Smooth muscle cell (in vitro differentiated cells): ENCODE data around the gene VWA5A. TPM values are rescaled to one million over a fixed set of nuclear protein-coding genes. Genes with fewer than 3 reads are reported as not detected.
"Not testable (repeated sequence)": the region's sequence is repeated elsewhere in the genome, so short reads cannot be mapped to it uniquely, and the experiment has no call there.

Experiments used
- DNase-seq: peaks from one replicate; lab custom pipeline; 2025; ENCODE audit not compliant: unreplicated experiment; lab: John Stamatoyannopoulos, UW
- H2AFZ ChIP-seq: fragments of 200-600 bp; sonication (generic); 2 replicates; pipeline ENCODE4 v1.6.0; 2016; ENCODE audit warnings: antibody characterized with exemption, low read depth, mild to moderate bottlenecking
- H3F3A ChIP-seq: fragments of 200-600 bp; sonication (generic); 2 replicates; pipeline ENCODE4 v1.6.0; 2017; ENCODE audit warnings: antibody characterized with exemption, low read depth
- H3K27ac ChIP-seq: fragments of 200-600 bp; sonication (generic); 2 replicates; pipeline ENCODE4 v1.5.1; 2016; ENCODE audit warnings: low read depth, mild to moderate bottlenecking
- H3K27me3 ChIP-seq: fragments of 200-600 bp; sonication (generic); 2 replicates; pipeline ENCODE4 v1.6.1; 2016; ENCODE audit warnings: low read depth, mild to moderate bottlenecking
- H3K36me3 ChIP-seq: fragments of 200-600 bp; sonication (generic); 2 replicates; pipeline ENCODE4 v1.5.1; 2016; ENCODE audit warnings: low read depth
- H3K4me1 ChIP-seq: fragments of 200-600 bp; sonication (generic); 2 replicates; pipeline ENCODE4 v1.5.1; 2016; ENCODE audit warnings: low read depth
- H3K4me2 ChIP-seq: fragments of 200-600 bp; sonication (generic); 2 replicates; pipeline ENCODE4 v1.6.0; 2016; ENCODE audit warnings: mild to moderate bottlenecking
- H3K4me3 ChIP-seq: fragments of 200-600 bp; sonication (generic); 2 replicates; pipeline ENCODE4 v1.5.1; 2016; ENCODE audit warnings: mild to moderate bottlenecking
- H3K79me2 ChIP-seq: fragments of 200-600 bp; sonication (generic); 2 replicates; pipeline ENCODE4 v1.6.0; 2016; ENCODE audit warnings: low read depth, mild to moderate bottlenecking
- H3K9ac ChIP-seq: fragments of 200-600 bp; sonication (generic); 2 replicates; pipeline ENCODE4 v1.6.0; 2016; ENCODE audit warnings: low read depth
- H3K9me3 ChIP-seq: fragments of 200-600 bp; sonication (generic); replicated peaks from 2 replicates; pipeline ENCODE4 v1.5.1; 2016; ENCODE audit warnings: low read depth
- H4K20me1 ChIP-seq: fragments of 200-600 bp; sonication (generic); 2 replicates; pipeline ENCODE4 v1.6.0; 2016; ENCODE audit warnings: low read depth
- WGBS: methylation state at CpG from one replicate; pipeline ENCODE4 v1.1.7; 2016; ENCODE audit warnings: low lambda C conversion rate; 5-methylcytosine and 5-hydroxymethylcytosine counted together
- polyA plus RNA-seq: library from polyadenylated mRNA; unstranded; fragments of >200 nt; fragmentation: Nextera tagmentation; extraction: Ambion mirVana; gene quantifications from 2 replicates; pipeline ENCODE4 v1.2.1, GENCODE V29; 2016
- total RNA-seq: library from RNA; depleted of rRNA; stranded (reverse); fragments of >200 nt; gene quantifications from 2 replicates; pipeline ENCODE4 v1.2.3, GENCODE V29; 2014
- TF ChIP-seq, protein P1 (sequence below): fragments of 200-600 bp; sonication (generic); IDR thresholded peaks from 2 replicates; pipeline ENCODE4 v1.5.1; 2017; ENCODE audit warnings: borderline replicate concordance, mild to moderate bottlenecking, antibody characterized with exemption; ENCODE audit not compliant: insufficient read depth, poor library complexity, severe bottlenecking

VWA5A gene
- total and polyA plus RNA-seq, 2 experiments from 2014 or later, result 11.5 to 12.3 TPM

DNA sequence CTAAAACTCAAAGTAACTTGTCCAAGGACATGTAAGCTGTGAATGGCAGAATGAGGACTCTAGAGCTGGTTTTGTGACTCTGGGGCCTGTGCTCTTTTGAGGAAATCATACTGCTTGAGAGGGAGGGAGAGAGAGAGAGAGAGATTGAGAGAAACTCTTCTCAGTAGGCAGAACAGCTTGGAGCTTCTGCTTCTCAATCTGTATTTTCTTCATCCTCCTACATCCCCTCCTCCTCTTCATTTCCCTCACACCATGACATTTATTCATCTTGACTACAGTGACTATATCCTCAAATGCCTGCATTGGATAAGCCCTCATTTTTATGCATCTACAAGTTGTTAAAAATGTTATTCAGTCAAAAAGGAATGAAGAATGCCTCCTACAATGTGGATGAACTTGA, 44.2 kb downstream of the VWA5A start:
- H3K9me3 ChIP-seq, result no peaks in the 10 kb centered on the region
- H3F3A ChIP-seq, result no peaks in the 10 kb centered on the region
- no peaks in the 10 kb centered on the region for H3K4me1 ChIP-seq
- TF ChIP-seq, protein P1, sequence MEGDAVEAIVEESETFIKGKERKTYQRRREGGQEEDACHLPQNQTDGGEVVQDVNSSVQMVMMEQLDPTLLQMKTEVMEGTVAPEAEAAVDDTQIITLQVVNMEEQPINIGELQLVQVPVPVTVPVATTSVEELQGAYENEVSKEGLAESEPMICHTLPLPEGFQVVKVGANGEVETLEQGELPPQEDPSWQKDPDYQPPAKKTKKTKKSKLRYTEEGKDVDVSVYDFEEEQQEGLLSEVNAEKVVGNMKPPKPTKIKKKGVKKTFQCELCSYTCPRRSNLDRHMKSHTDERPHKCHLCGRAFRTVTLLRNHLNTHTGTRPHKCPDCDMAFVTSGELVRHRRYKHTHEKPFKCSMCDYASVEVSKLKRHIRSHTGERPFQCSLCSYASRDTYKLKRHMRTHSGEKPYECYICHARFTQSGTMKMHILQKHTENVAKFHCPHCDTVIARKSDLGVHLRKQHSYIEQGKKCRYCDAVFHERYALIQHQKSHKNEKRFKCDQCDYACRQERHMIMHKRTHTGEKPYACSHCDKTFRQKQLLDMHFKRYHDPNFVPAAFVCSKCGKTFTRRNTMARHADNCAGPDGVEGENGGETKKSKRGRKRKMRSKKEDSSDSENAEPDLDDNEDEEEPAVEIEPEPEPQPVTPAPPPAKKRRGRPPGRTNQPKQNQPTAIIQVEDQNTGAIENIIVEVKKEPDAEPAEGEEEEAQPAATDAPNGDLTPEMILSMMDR, result no peak
- DNase-seq, result no peak
- H2AFZ ChIP-seq, result no peak overlapping the region
- peaks cover 6% of the 10 kb centered on the region for H3K27me3 ChIP-seq
- no peak overlapping the region for H3K4me3 ChIP-seq
- H3K36me3 ChIP-seq, result no peaks in the 10 kb centered on the region
- H3K27ac ChIP-seq, result no peak overlapping the region
- no peaks in the 10 kb centered on the region for H4K20me1 ChIP-seq
- H3K79me2 ChIP-seq, result no peaks in the 10 kb centered on the region
- H3K4me2 ChIP-seq, result no peak overlapping the region
- H3K9ac ChIP-seq, result no peak overlapping the region

DNA sequence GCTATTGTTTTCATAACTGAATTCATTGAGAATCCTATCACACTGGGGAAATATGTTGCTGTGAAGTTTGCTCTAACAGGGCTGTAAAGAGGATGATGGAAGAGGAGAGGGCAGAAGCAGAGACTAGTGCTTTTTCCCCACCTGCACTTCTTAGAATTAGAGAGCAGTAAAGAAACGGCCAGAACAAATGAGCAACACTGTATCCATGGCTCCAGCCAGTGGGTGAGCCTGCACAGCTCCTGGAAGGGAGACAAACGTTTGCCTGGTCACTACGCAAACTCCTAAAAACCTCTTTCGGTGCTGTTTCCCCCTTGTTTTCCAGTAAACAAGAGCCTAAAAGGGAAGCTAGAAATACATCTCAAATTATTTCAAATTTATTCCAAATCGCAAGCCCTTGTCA, 45.7 kb downstream of the VWA5A start:
- Histone ChIP-seq H3K79me2 (no peaks in the 10 kb centered on the region), H3K4me3 (no peak overlapping the region), H2AFZ (no peak overlapping the region), H3K27me3 (peaks cover under 1% of the 10 kb centered on the region), H4K20me1 (no peaks in the 10 kb centered on the region), H3K27ac (no peak overlapping the region), H3K36me3 (no peaks in the 10 kb centered on the region), H3F3A (no peaks in the 10 kb centered on the region), H3K4me2 (no peak overlapping the region), H3K4me1 (no peaks in the 10 kb centered on the region), H3K9me3 (no peaks in the 10 kb centered on the region), H3K9ac (no peak overlapping the region)
- 90% methylated on average over 5 of the region's 5 CpGs for WGBS
- TF ChIP-seq, protein P1, result no peak
- no peak for DNase-seq

DNA sequence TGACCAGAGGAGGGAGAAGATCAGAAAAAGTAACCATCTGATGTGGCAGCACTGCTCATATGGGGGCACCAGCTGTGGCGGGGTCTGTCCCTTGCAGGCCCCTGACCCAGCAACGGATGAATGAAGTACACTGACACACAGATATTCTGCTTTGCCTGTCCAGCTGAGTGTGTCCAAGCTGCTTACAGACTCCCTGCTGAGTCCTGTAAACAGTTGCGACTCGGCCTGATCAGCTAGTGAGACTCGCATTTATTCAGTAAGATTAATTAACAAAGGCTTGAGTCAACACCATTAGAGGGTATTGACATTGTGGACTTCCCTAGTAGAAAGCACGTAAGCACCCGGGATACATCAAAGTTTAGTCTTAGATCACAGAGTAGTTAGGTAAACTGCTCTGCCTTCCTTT, 52.6 kb downstream of the VWA5A start:
- Histone ChIP-seq H3K9ac (no peak overlapping the region), H3K9me3 (no peaks in the 10 kb centered on the region), H2AFZ (no peak overlapping the region), H3K4me3 (no peak overlapping the region), H3K79me2 (no peaks in the 10 kb centered on the region), H3K36me3 (no peaks in the 10 kb centered on the region), H3K27ac (no peak overlapping the region), H4K20me1 (no peaks in the 10 kb centered on the region), H3K4me2 (no peak overlapping the region), H3F3A (no peaks in the 10 kb centered on the region), H3K27me3 (no peaks in the 10 kb centered on the region), H3K4me1 (peaks cover 8% of the 10 kb centered on the region)
- TF ChIP-seq, protein P1, result no peak
- WGBS, result 69% methylated on average over 7 of the region's 7 CpGs
- no peak for DNase-seq

DNA sequence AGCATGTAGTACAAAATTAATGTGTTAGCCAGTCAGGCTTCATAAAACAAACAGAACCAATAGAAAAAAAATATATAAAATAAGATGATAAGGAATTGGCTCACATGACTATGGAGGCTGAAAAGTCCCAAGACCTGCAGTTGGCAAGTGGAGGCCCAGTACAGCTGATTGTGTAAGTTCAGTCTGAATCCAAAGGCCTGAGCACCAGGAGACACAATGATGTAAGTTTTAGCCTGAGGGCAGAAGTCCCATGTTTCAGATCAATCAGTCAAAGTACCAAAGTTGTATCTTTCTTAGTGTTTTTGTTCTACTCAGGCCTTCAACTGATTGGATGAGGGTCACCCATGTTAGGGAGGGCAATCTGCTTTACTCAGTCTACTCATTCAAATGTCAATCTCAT, 53.5 kb downstream of the VWA5A start:
- Histone ChIP-seq H3K9ac (no peak overlapping the region), H3K36me3 (no peaks in the 10 kb centered on the region), H3K4me2 (no peak overlapping the region), H4K20me1 (no peaks in the 10 kb centered on the region), H3K27ac (no peak overlapping the region), H3K79me2 (no peaks in the 10 kb centered on the region), H3K9me3 (no peaks in the 10 kb centered on the region), H3K4me1 (peaks cover 16% of the 10 kb centered on the region), H3F3A (no peaks in the 10 kb centered on the region), H3K4me3 (no peak overlapping the region), H3K27me3 (no peaks in the 10 kb centered on the region), H2AFZ (no peak overlapping the region)
- TF ChIP-seq, protein P1, result no peak
- DNase-seq, result no peak

DNA sequence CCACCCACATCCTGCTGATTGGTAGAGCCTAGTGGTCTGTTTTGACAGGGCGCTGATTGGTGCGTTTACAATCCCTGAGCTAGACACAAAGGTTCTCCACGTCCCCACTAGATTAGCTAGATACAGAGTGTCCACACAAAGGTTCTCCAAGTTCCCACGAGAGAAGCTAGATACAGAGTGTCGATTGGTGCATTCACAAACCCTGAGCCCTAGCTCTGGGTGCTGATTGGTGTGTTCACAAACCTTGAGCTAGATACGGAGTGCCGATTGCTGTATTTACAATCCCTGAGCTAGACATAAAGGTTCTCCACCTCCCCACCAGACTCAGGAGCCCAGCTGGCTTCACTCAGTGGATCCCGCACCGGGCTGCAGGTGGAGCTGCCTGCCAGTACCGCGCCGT, 55.1 kb downstream of the VWA5A start:
- not testable (repeated sequence) for H3F3A ChIP-seq, H3K79me2 ChIP-seq, H3K9me3 ChIP-seq, H3K27me3 ChIP-seq, H3K27ac ChIP-seq, H4K20me1 ChIP-seq, H3K36me3 ChIP-seq, DNase-seq, H3K9ac ChIP-seq, H3K4me2 ChIP-seq, H2AFZ ChIP-seq, H3K4me3 ChIP-seq
- WGBS, result 91% methylated on average over 9 of the region's 12 CpGs
- H3K4me1 ChIP-seq, result peaks cover 23% of the 10 kb centered on the region
